Calu3 (cell line): ENCODE measurements around the gene PPARG. TPM values are rescaled to one million over a fixed set of nuclear protein-coding genes. Genes with fewer than 3 reads are reported as not detected.

ENCODE experiments used
- BruUV-seq: library from RNA; stranded (reverse); fragments of 400-500 nt; replicated peaks from 2 replicates; lab custom pipeline; 2021; lab: Mats Ljungman, UMichigan
- CTCF ChIA-PET: fragments of 300-600 bp; sonication (Branson Sonifier 250); formaldehyde crosslinking; loops from one replicate; lab custom pipeline; 2022; ENCODE audit warnings: antibody characterized with exemption; lab: Charles Lee
- DNase-seq: peaks from one replicate; pipeline ENCODE4 v3.0.0; 2022
- H3K27ac Mint-ChIP-seq: one replicate; pipeline ENCODE4 v1.8.0; 2022; ENCODE audit warnings: mixed read lengths; ENCODE audit not compliant: unreplicated experiment
- H3K27me3 Mint-ChIP-seq: one replicate; pipeline ENCODE4 v1.8.0; 2022; ENCODE audit warnings: mixed read lengths; ENCODE audit not compliant: unreplicated experiment
- H3K36me3 Mint-ChIP-seq: one replicate; pipeline ENCODE4 v1.8.0; 2022; ENCODE audit warnings: mild to moderate bottlenecking, moderate library complexity, mixed read lengths; ENCODE audit not compliant: insufficient read depth, unreplicated experiment
- H3K4me1 Mint-ChIP-seq: one replicate; pipeline ENCODE4 v1.8.0; 2022; ENCODE audit warnings: mild to moderate bottlenecking, low read depth, mixed read lengths; ENCODE audit not compliant: unreplicated experiment
- H3K4me3 Mint-ChIP-seq: one replicate; pipeline ENCODE4 v1.8.0; 2022; ENCODE audit warnings: mild to moderate bottlenecking, low read depth, moderate library complexity, mixed read lengths; ENCODE audit not compliant: unreplicated experiment
- H3K9me3 Mint-ChIP-seq: one replicate; pipeline ENCODE4 v1.8.0; 2022; ENCODE audit warnings: low read depth, mixed read lengths; ENCODE audit not compliant: unreplicated experiment
- CTCF ChIP-seq: fragments of 200-600 bp; IDR thresholded peaks from one replicate; pipeline ENCODE4 v1.8.0; 2022; ENCODE audit warnings: antibody characterized with exemption; ENCODE audit not compliant: unreplicated experiment
- intact Hi-C: fragments of 100-400 bp; cut with micrococcal nuclease; formaldehyde crosslinking; loops from one replicate; pipeline ENCODE4 v1.10.0; 2022; ENCODE audit not compliant: unreplicated experiment
- total RNA-seq: library from RNA; stranded (reverse); gene quantifications from 2 replicates; pipeline ENCODE4 v1.2.3, GENCODE V29; 2022

PPARG gene
- total RNA-seq, 1 experiment from 2014 or later, result 85.8 TPM

GRCh38 chr3:12301031-12301430 is 12.2 kb downstream of the PPARG start:
- H3K9me3 Mint-ChIP-seq, result no peaks in the 10 kb centered on the region
- no TSS peak for BruUV-seq
- TF ChIP-seq CTCF, result no peak
- H3K4me3 Mint-ChIP-seq, result peak overlapping the region; percentile 2
- intact Hi-C loops, result no loop called here
- CTCF ChIA-PET, result no interaction called here
- peaks cover 17% of the 10 kb centered on the region for H3K36me3 Mint-ChIP-seq
- H3K4me1 Mint-ChIP-seq, result peaks cover 44% of the 10 kb centered on the region
- H3K27me3 Mint-ChIP-seq, result no peaks in the 10 kb centered on the region
- DNase-seq, result no peak
- H3K27ac Mint-ChIP-seq, result peak overlapping the region; percentile 55

GRCh38 chr3:12301513-12301912 is 12.6 kb downstream of the PPARG start:
- CTCF ChIA-PET, result no interaction called here
- intact Hi-C loops, result no loop called here

GRCh38 chr3:12302564-12302963 is 13.7 kb downstream of the PPARG start:
- Mint-ChIP-seq H3K4me3 (no peak overlapping the region), H3K27ac (no peak overlapping the region), H3K36me3 (peaks cover 24% of the 10 kb centered on the region), H3K27me3 (no peaks in the 10 kb centered on the region), H3K4me1 (peaks cover 41% of the 10 kb centered on the region), H3K9me3 (no peaks in the 10 kb centered on the region)
- CTCF ChIA-PET, result no interaction called here
- DNase-seq, result no peak
- intact Hi-C loops, result no loop called here
- TF ChIP-seq CTCF, result no peak
- no TSS peak for BruUV-seq

More at GRCh38 chr3:12301513-12301912, 12.6 kb downstream of the PPARG start:
- no TSS peak for BruUV-seq
- peak overlapping the region; percentile 2 for H3K4me3 Mint-ChIP-seq
- H3K27me3 Mint-ChIP-seq, result no peaks in the 10 kb centered on the region
- H3K36me3 Mint-ChIP-seq, result peaks cover 19% of the 10 kb centered on the region
- H3K27ac Mint-ChIP-seq, result peak overlapping the region; percentile 55
- no peaks in the 10 kb centered on the region for H3K9me3 Mint-ChIP-seq
- peak; percentile 34 for DNase-seq
- no peak for TF ChIP-seq CTCF
- peaks cover 44% of the 10 kb centered on the region for H3K4me1 Mint-ChIP-seq

- H3K36me3 Mint-ChIP-seq, result peaks cover 34% of the 10 kb centered on the region
- H3K4me1 Mint-ChIP-seq, result peaks cover 51% of the 10 kb centered on the region
- CTCF ChIA-PET, result no interaction called here
Measured at GRCh38 chr3:12303534-12303933, 14.7 kb downstream of the PPARG start.

More at GRCh38 chr3:12303534-12303933, 14.7 kb downstream of the PPARG start:
- no peak overlapping the region for H3K27ac Mint-ChIP-seq
- intact Hi-C loops, result no loop called here
- no peak overlapping the region for H3K4me3 Mint-ChIP-seq
- no peak for DNase-seq
- no TSS peak for BruUV-seq
- no peaks in the 10 kb centered on the region for H3K9me3 Mint-ChIP-seq
- no peak for TF ChIP-seq CTCF
- H3K27me3 Mint-ChIP-seq, result no peaks in the 10 kb centered on the region
